IMR-90 (cell line): ENCODE data around the gene SRR. TPM values are rescaled to one million over a fixed set of nuclear protein-coding genes. Genes with fewer than 3 reads are reported as not detected.

Experiments
- ATAC-seq: fragments of 200-7000 bp; cut with Tn5 transposase; 2 replicates; pipeline ENCODE4 v1.9.1; 2020; ENCODE audit warnings: low read depth, mild to moderate bottlenecking, moderate library complexity
- BruUV-seq: library from RNA; stranded (reverse); fragments of 400-500 nt; replicated peaks from 2 replicates; lab custom pipeline; 2021; lab: Mats Ljungman, UMichigan
- CTCF ChIA-PET: fragments of 300-600 bp; formaldehyde crosslinking; extraction: SDS; loops from one replicate; lab custom pipeline; 2021; ENCODE audit warnings: antibody characterized with exemption; lab: Yijun Ruan, JAX
- POLR2A ChIA-PET: fragments of 300-600 bp; sonication (Branson Sonifier 250); formaldehyde crosslinking; loops from one replicate; lab custom pipeline; 2022; ENCODE audit warnings: antibody characterized with exemption; ENCODE audit not compliant: unreplicated experiment; lab: Charles Lee
- DNase-seq: peaks from one replicate; pipeline ENCODE4 v3.0.0; 2013
- H2AFZ ChIP-seq: replicated peaks from 2 replicates; pipeline ENCODE3; 2013; ENCODE audit warnings: low read length, mild to moderate bottlenecking; ENCODE audit not compliant: poor library complexity
- H2AK5ac ChIP-seq: 2 replicates; pipeline ENCODE4 v1.6.1; 2013; ENCODE audit warnings: low read depth, low read length, inconsistent platforms
- H2AK9ac ChIP-seq: replicated peaks from 2 replicates; pipeline ENCODE3; 2013; ENCODE audit warnings: mild to moderate bottlenecking, low read depth, low read length, moderate library complexity; ENCODE audit not compliant: poor library complexity
- H2BK120ac ChIP-seq: 2 replicates; pipeline ENCODE4 v1.6.1; 2013; ENCODE audit warnings: low read depth, low read length, inconsistent platforms
- H2BK15ac ChIP-seq: 3 replicates; pipeline ENCODE4 v1.6.1; 2013; ENCODE audit warnings: low read depth, low read length, inconsistent platforms
- H2BK20ac ChIP-seq: 2 replicates; pipeline ENCODE4 v1.6.1; 2013; ENCODE audit warnings: low read depth, mild to moderate bottlenecking, inconsistent platforms, low read length, moderate library complexity
- H2BK5ac ChIP-seq: 2 replicates; pipeline ENCODE4 v1.6.1; 2013; ENCODE audit warnings: mild to moderate bottlenecking, low read depth, low read length, inconsistent platforms; ENCODE audit not compliant: poor library complexity, severe bottlenecking
- H3K14ac ChIP-seq: replicated peaks from 2 replicates; pipeline ENCODE4 v1.6.1; 2013; ENCODE audit warnings: low read depth, low read length, inconsistent platforms
- H3K18ac ChIP-seq: 2 replicates; pipeline ENCODE4 v1.6.1; 2013; ENCODE audit warnings: low read depth, low read length, control low read depth
- H3K23ac ChIP-seq: 2 replicates; pipeline ENCODE4 v1.6.1; 2013; ENCODE audit warnings: low read depth, low read length, inconsistent platforms
- H3K27ac ChIP-seq: 2 replicates; pipeline ENCODE4 v1.5.1; 2013; ENCODE audit warnings: mild to moderate bottlenecking, control low read depth, low read length; ENCODE audit not compliant: insufficient read depth
- H3K27me3 ChIP-seq: 2 replicates; pipeline ENCODE4 v1.6.1; 2013; ENCODE audit warnings: low read length; ENCODE audit not compliant: control insufficient read depth, insufficient read depth
- H3K36me3 ChIP-seq: 2 replicates; pipeline ENCODE4 v1.6.1; 2013; ENCODE audit warnings: low read length, mixed read lengths; ENCODE audit not compliant: control insufficient read depth, insufficient read depth
- H3K4ac ChIP-seq: 2 replicates; pipeline ENCODE4 v1.6.1; 2013; ENCODE audit warnings: low read depth, low read length, inconsistent platforms
- H3K4me1 ChIP-seq: 2 replicates; pipeline ENCODE4 v1.6.1; 2013; ENCODE audit warnings: low read length, mixed read lengths; ENCODE audit not compliant: control insufficient read depth, insufficient read depth
- H3K4me2 ChIP-seq: 2 replicates; pipeline ENCODE4 v1.6.1; 2013; ENCODE audit warnings: low read depth, mild to moderate bottlenecking, control low read depth, low read length, moderate library complexity
- H3K4me3 ChIP-seq: 2 replicates; pipeline ENCODE4 v1.5.1; 2013; ENCODE audit warnings: low read depth, mild to moderate bottlenecking, control low read depth, low read length, moderate library complexity; ENCODE audit not compliant: insufficient read depth
- H3K56ac ChIP-seq: 2 replicates; pipeline ENCODE4 v1.6.1; 2013; ENCODE audit warnings: low read length, inconsistent platforms; ENCODE audit not compliant: insufficient read depth; ENCODE audit errors: extremely low read depth
- H3K79me1 ChIP-seq, 2 experiments: 2 replicates each; pipeline ENCODE4 v1.6.1; 2013; ENCODE audit warnings: low read length in 2 of 2, inconsistent platforms in 1 of 2, low read depth in 1 of 2
- H3K9ac ChIP-seq: 2 replicates; pipeline ENCODE4 v1.6.1; 2013; ENCODE audit warnings: low read depth, low read length, control low read depth
- H3K9me1 ChIP-seq: 2 replicates; pipeline ENCODE4 v1.6.1; 2013; ENCODE audit warnings: low read length, inconsistent platforms; ENCODE audit not compliant: insufficient read depth
- H3K9me3 ChIP-seq: 2 replicates; pipeline ENCODE4 v1.6.1; 2013; ENCODE audit warnings: low read length; ENCODE audit not compliant: control insufficient read depth, insufficient read depth
- H4K20me1 ChIP-seq: 2 replicates; pipeline ENCODE4 v1.6.1; 2013; ENCODE audit warnings: low read length, inconsistent platforms; ENCODE audit not compliant: insufficient read depth
- H4K5ac ChIP-seq: 2 replicates; pipeline ENCODE4 v1.6.1; 2013; ENCODE audit warnings: mild to moderate bottlenecking, low read depth, low read length, control low read depth
- H4K8ac ChIP-seq, 2 experiments: 2 replicates each; pipeline ENCODE4 v1.6.1; 2013; ENCODE audit warnings: low read depth in 2 of 2, low read length in 2 of 2, control low read depth in 1 of 2, inconsistent platforms in 1 of 2
- H4K91ac ChIP-seq: 2 replicates; pipeline ENCODE4 v1.6.1; 2013; ENCODE audit warnings: low read depth, low read length, inconsistent platforms; ENCODE audit not compliant: insufficient read depth
- CEBPB ChIP-seq: IDR thresholded peaks from 2 replicates; pipeline ENCODE4 v1.6.1; 2012; ENCODE audit warnings: low read depth, low read length, improper control_type of control experiment
- CTCF ChIP-seq: conservative IDR thresholded peaks from 2 replicates; pipeline ENCODE4 v1.5.1; 2012; ENCODE audit warnings: mild to moderate bottlenecking, low read depth, low read length, improper control_type of control experiment
- FOS ChIP-seq: fragments of 150-350 bp; IDR thresholded peaks from 2 replicates; pipeline ENCODE4 v1.6.1; 2016; ENCODE audit warnings: low read depth, low read length
- MAFK ChIP-seq: IDR thresholded peaks from 2 replicates; pipeline ENCODE4 v1.6.1; 2012; ENCODE audit warnings: low read depth, low read length, improper control_type of control experiment
- MAZ ChIP-seq: IDR thresholded peaks from 2 replicates; pipeline ENCODE4 v1.6.1; 2012; ENCODE audit warnings: low read depth, mild to moderate bottlenecking, low read length, improper control_type of control experiment, moderate library complexity, borderline replicate concordance
- NFE2L2 ChIP-seq: fragments of 150-350 bp; IDR thresholded peaks from 2 replicates; pipeline ENCODE4 v1.6.1; 2016; ENCODE audit warnings: low read depth, mild to moderate bottlenecking, low read length
- POLR2A ChIP-seq: IDR thresholded peaks from 2 replicates; pipeline ENCODE4 v1.6.1; 2012; ENCODE audit warnings: mild to moderate bottlenecking, low read depth, low read length
- RAD21 ChIP-seq: IDR thresholded peaks from 2 replicates; pipeline ENCODE4 v1.6.1; 2012; ENCODE audit warnings: low read length, improper control_type of control experiment
- SMC3 ChIP-seq: fragments of 150-350 bp; IDR thresholded peaks from 2 replicates; pipeline ENCODE4 v1.6.1; 2016; ENCODE audit warnings: low read depth, mild to moderate bottlenecking, antibody characterized with exemption, low read length, moderate library complexity
- USF2 ChIP-seq: fragments of 150-350 bp; IDR thresholded peaks from 2 replicates; pipeline ENCODE4 v1.6.1; 2017; ENCODE audit warnings: mild to moderate bottlenecking, antibody characterized with exemption, low read length, low read depth
- WGBS, 2 experiments: methylation state at CpG; one replicate each; pipeline versions ENCODE4 v1.1.5 to v1.1.7; 2013; ENCODE audit warnings: missing lambda C conversion rate in 2 of 2; ENCODE audit not compliant: insufficient read length in 1 of 2; ENCODE audit errors: extremely low coverage in 2 of 2; 5-methylcytosine and 5-hydroxymethylcytosine counted together
- dilution Hi-C: fragments of 300-500 bp; cut with HindIII; formaldehyde crosslinking; loops from one replicate; pipeline ENCODE4 v1.14.3; 2018; ENCODE audit warnings: low sequenced_read_pairs; ENCODE audit not compliant: unreplicated experiment
- in situ Hi-C: fragments of 300-500 bp; cut with MboI; formaldehyde crosslinking; loops from 3 replicates; pipeline ENCODE4 v1.14.3; 2019; ENCODE audit warnings: low sequenced_read_pairs, inconsistent platforms, mixed read lengths
- intact Hi-C: fragments of 100-400 bp; cut with micrococcal nuclease; formaldehyde crosslinking; loops from 2 replicates; pipeline ENCODE4 v1.10.0; 2022
- polyA plus RNA-seq, 3 experiments: library from polyadenylated mRNA; depleted of rRNA; stranded (reverse); fragments of >200 nt; gene quantifications; 2 replicates each; pipeline ENCODE4 v1.2.3, GENCODE V29; 2012; ENCODE audit warnings: low replicate concordance in 1 of 3
- total RNA-seq: library from RNA; depleted of rRNA; stranded (reverse); fragments of >200 nt; gene quantifications from 2 replicates; pipeline ENCODE4 v1.2.3, GENCODE V29; 2012
- TF ChIP-seq, protein P1 (sequence below): fragments of 150-350 bp; IDR thresholded peaks from 2 replicates; pipeline ENCODE4 v1.6.1; 2016; ENCODE audit warnings: low read depth, mild to moderate bottlenecking, low read length, moderate library complexity, borderline replicate concordance

Gene SRR
- total and polyA plus RNA-seq, 2 of the 4 experiments (the other 2 are of a cell fraction), result 14.5 to 52.7 TPM

DNA sequence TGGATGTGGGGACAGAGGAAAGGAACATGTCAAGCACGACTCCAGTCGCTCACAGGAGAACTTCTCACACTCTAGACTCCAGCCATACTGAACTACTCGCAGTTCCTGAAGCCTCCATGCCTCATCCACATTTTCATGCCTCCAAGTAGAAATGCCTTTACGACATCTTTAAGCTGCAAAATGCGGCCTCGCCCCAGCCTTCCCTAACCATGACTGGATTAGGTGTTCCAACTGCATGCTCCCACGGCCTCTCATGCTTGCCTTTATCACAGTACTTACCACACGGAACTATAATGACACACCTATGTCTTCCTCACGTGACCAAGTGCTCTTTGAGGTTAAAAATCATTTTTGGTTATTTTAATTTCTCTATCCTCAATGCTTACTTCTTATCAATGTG is 24.0 kb upstream of the SRR start:
- 95% methylated on average over 4 of the region's 9 CpGs; no CpG with 5 or more reads in 1 of the 2 experiments for WGBS, 2 experiments
- POLR2A ChIA-PET, result no interaction called here

More for the DNA sequence above, 24.0 kb upstream of the SRR start:
- H4K5ac ChIP-seq, result no peak overlapping the region
- no peak overlapping the region for H3K4me2 ChIP-seq
- H3K14ac ChIP-seq, result no peak overlapping the region
- DNase-seq (no peak), ATAC-seq (no peak)
- H3K36me3 ChIP-seq, result peaks cover 31% of the 10 kb centered on the region
- BruUV-seq, result no TSS peak
- no peak overlapping the region for H4K8ac ChIP-seq
- TF ChIP-seq, protein P1, sequence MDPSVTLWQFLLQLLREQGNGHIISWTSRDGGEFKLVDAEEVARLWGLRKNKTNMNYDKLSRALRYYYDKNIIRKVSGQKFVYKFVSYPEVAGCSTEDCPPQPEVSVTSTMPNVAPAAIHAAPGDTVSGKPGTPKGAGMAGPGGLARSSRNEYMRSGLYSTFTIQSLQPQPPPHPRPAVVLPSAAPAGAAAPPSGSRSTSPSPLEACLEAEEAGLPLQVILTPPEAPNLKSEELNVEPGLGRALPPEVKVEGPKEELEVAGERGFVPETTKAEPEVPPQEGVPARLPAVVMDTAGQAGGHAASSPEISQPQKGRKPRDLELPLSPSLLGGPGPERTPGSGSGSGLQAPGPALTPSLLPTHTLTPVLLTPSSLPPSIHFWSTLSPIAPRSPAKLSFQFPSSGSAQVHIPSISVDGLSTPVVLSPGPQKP, result no peak
- TF ChIP-seq RAD21 (no peak), SMC3 (no peak), MAFK (no peak), FOS (no peak), MAZ (no peak), USF2 (no peak), CTCF (no peak), CEBPB (no peak), POLR2A (no peak), NFE2L2 (no peak)
- no peak overlapping the region for H3K18ac ChIP-seq
- no peak overlapping the region for H3K4ac ChIP-seq
- no peak overlapping the region for H3K23ac ChIP-seq
- no peak overlapping the region for H2BK15ac ChIP-seq
- H2AK5ac ChIP-seq, result no peak overlapping the region
- no peak overlapping the region for H3K9ac ChIP-seq
- H3K4me1 ChIP-seq, result peaks cover 7% of the 10 kb centered on the region
- dilution Hi-C loops (no loop called here), in situ Hi-C loops (loop anchor here (10.0 kb wide), 1 partner anchor 375 kb away; no protein-coding TSS in a partner anchor), intact Hi-C loops (no loop called here)
- H2AFZ ChIP-seq, result no peak overlapping the region
- H3K27ac ChIP-seq, result no peak overlapping the region
- no peak overlapping the region for H2BK5ac ChIP-seq
- no peak overlapping the region for H3K4me3 ChIP-seq
- no peaks in the 10 kb centered on the region for H3K27me3 ChIP-seq
- no peak overlapping the region for H2BK120ac ChIP-seq
- no peak overlapping the region for H3K56ac ChIP-seq
- peaks cover 12 to 24% of the 10 kb centered on the region in 2 experiments for H3K79me1 ChIP-seq
- H2AK9ac ChIP-seq, result no peak overlapping the region
- H2BK20ac ChIP-seq, result no peak overlapping the region
- no peaks in the 10 kb centered on the region; the same call in 1 of the 2 replicates for H4K20me1 ChIP-seq
- H4K91ac ChIP-seq, result no peak overlapping the region
- CTCF ChIA-PET, result interaction anchor here (0.6 kb wide), 1 partner anchor 396 kb away, joined by 3 read pairs; no protein-coding TSS in a partner anchor
- no peaks in the 10 kb centered on the region for H3K9me1 ChIP-seq
- no peaks in the 10 kb centered on the region for H3K9me3 ChIP-seq
